ENCODE data around the gene FLAD1. TPM values are rescaled to one million over a fixed set of nuclear protein-coding genes. Genes with fewer than 3 reads are reported as not detected.

Gene FLAD1
- total and polyA plus RNA-seq, 2 donors (not counting 3 experiments of a cell fraction or from before 2014, with no cell fraction given) = 42.2 to 59.1 TPM

DNA sequence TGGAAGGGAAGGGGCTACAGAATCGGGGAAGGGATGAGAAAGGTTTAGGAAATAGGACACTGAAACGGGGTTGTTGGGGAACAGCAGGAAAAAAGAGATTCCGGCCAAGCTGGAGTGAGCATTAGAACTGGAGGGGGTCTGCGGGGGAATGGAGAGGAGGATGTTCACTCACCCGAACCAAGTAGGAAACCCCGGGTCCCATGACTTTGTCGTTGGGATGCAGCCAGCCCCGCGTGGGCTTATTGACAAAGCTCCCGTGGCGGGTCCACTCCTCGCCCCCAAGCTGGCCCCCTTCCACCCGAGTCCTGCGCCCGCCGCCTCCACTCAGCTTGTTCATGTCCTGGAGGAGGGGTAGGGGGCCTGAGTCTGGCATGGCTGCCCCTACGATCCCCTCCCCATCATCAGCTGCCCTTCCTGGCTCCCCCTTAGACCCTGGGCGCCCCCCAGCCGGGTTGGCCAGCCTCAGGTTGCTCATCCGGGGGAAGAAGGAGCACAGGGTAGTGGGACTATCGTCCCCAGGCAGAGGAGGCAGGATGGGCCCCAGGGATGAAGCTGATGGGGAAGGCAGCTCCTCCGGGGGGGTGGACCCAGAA is 13.2 kb upstream of the FLAD1 start:
- Histone ChIP-seq H3K9ac (replicated peaks; ENCODE audit: extremely low read depth, insufficient read depth, low read length) (peak overlapping the region; percentile 57), H3K27ac (ENCODE audit: insufficient read depth, low read depth, low read length) (peak overlapping the region; percentile 99), H3K9me3 (replicated peaks; ENCODE audit: control insufficient read depth, insufficient read depth, low read length) (no peaks in the 10 kb centered on the region), H3K4me3 (replicated peaks in 1 of 3; ENCODE audit: insufficient read depth in 1 of 3, low read depth in 1 of 3, low read length in 3 of 3) (peak overlapping the region; percentile 64 to 78 (median 70)), H3K79me2 (ENCODE audit: control insufficient read depth, insufficient read depth, low read length) (peaks cover 53% of the 10 kb centered on the region), H4K20me1 (replicated peaks; ENCODE audit: control insufficient read depth, extremely low read depth, insufficient read depth, low read length) (no peaks in the 10 kb centered on the region), H2AFZ (ENCODE audit: low read depth, low read length) (no peak overlapping the region), H3K4me2 (ENCODE audit: insufficient read depth, low read length) (peak overlapping the region; percentile 80), H3K4me1 (ENCODE audit: control insufficient read depth, extremely low read depth, insufficient read depth, low read length) (peaks cover 66% of the 10 kb centered on the region), H3K9me1 (replicated peaks; ENCODE audit: control insufficient read depth, extremely low read depth, insufficient read depth, low read length) (no peaks in the 10 kb centered on the region), H3K27me3 (ENCODE audit: control insufficient read depth in 2 of 2, insufficient read depth in 2 of 2, low read length in 2 of 2) (no peaks in the 10 kb centered on the region), H3K36me3 (ENCODE audit: control insufficient read depth in 2 of 2, extremely low read depth in 1 of 2, insufficient read depth in 2 of 2, low read length in 2 of 2) (peaks cover 13 to 20% of the 10 kb centered on the region in 2 experiments)
- dilution Hi-C loops (cut with MboI; ENCODE audit: extremely low pct_ligation_motif_present, low sequenced_read_pairs) = no loop called here
- POLR2A ChIA-PET = interaction anchor here (0.9 to 1.6 kb wide), 3 partner anchors 9 to 24 kb away, joined by 3 to 10 read pairs (median 4); partner anchors contain the start of gene PYGO2
- CTCF ChIA-PET = interaction anchor here (1.0 to 8.5 kb wide), 9 partner anchors 9 to 115 kb away, joined by 3 to 81 read pairs (median 17); partner anchors contain the start of genes ADAM15, LENEP, PBXIP1 and PYGO2
- BruUV-seq (replicated peaks) = TSS peak; percentile 1
- no peak for DNase-seq (ENCODE audit: low read depth, low spot score)
- intact Hi-C loops (cut with micrococcal nuclease) = loop anchor here (1.0 to 10.0 kb wide), 3 partner anchors 9 to 485 kb away; partner anchors contain the start of genes EFNA1 and PYGO2
- peak; percentile 49 for TF ChIP-seq POLR2AphosphoS5 (IDR thresholded peaks at IDR 0.05; ENCODE audit: insufficient read depth, low read depth, low read length)
- no peak for TF ChIP-seq JUN (IDR thresholded peaks at IDR 0.05; ENCODE audit: borderline replicate concordance, insufficient read depth, insufficient read length, low read depth)
- peak; percentile 63 for TF ChIP-seq POLR2A (IDR thresholded peaks at IDR 0.05; ENCODE audit: low read depth, low read length)
- no peak for FAIRE-seq

DNA sequence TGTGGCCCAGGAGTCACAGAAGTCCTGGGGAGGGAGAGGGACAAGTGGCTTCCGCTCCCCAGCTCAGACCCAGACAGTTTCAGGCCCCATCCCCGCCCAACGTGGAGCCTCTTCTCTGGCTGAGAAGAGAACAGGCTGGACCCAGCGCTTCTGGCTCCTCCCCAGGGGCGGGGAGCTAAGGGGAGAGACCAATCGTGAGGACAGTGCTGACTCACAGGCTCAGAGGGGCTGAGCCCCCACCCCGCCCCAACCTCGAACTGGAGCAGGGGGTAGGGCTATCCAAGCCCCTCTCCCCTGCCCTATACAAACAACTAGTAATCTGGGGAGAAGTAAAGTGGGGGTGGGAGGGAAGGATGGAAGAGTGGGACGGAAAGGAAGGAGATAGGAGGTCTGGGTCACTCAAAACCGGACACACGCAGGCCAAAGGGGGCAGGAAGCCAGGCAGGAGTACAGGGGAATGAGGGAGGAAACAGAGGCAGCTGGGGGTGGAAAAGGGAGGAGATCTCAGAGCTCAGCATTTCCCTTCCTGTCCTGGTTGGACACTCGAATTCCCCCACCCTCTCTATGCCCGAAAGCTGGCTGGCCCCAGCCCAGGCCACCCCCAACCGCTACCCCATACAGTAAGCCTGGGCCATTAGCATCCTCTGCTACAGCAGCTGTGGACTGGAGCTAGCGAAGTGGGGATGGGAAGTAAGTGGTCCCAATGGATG is 12.4 kb upstream of the FLAD1 start, which contains the start of gene SHC1:
Gene SHC1, minus strand, starts transcription at position 117 of the 710 bp plus-strand sequence. CDS start 221 bp downstream, outside the sequence.
- ChIA-PET CTCF (interaction anchor here (0.8 to 8.5 kb wide), 10 partner anchors 9 to 115 kb away, joined by 3 to 81 read pairs (median 11); partner anchors contain the start of genes ADAM15, LENEP, PMVK and PYGO2), POLR2A (interaction anchor here (0.9 to 1.6 kb wide), 5 partner anchors 9 to 47 kb away, joined by 3 to 10 read pairs (median 4); partner anchors contain the start of gene PYGO2)
- Histone ChIP-seq H3K4me3 (replicated peaks in 1 of 3; ENCODE audit: insufficient read depth in 1 of 3, low read depth in 1 of 3, low read length in 3 of 3) (peak within 1 kb of the TSS; percentile 64 to 78 (median 70)), H3K27ac (ENCODE audit: insufficient read depth, low read depth, low read length) (peak within 1 kb of the TSS; percentile 99), H4K20me1 (replicated peaks; ENCODE audit: control insufficient read depth, extremely low read depth, insufficient read depth, low read length) (no peaks in the 10 kb centered on the region), H2AFZ (ENCODE audit: low read depth, low read length) (no peak within 1 kb of the TSS), H3K27me3 (ENCODE audit: control insufficient read depth in 2 of 2, insufficient read depth in 2 of 2, low read length in 2 of 2) (no peaks in the 10 kb centered on the region), H3K4me2 (ENCODE audit: insufficient read depth, low read length) (peak within 1 kb of the TSS; percentile 80), H3K36me3 (ENCODE audit: control insufficient read depth in 2 of 2, extremely low read depth in 1 of 2, insufficient read depth in 2 of 2, low read length in 2 of 2) (peaks cover 7 to 14% of the 10 kb centered on the region in 2 experiments), H3K9me1 (replicated peaks; ENCODE audit: control insufficient read depth, extremely low read depth, insufficient read depth, low read length) (no peaks in the 10 kb centered on the region), H3K4me1 (ENCODE audit: control insufficient read depth, extremely low read depth, insufficient read depth, low read length) (peaks cover 61% of the 10 kb centered on the region), H3K79me2 (ENCODE audit: control insufficient read depth, insufficient read depth, low read length) (peaks cover 56% of the 10 kb centered on the region), H3K9me3 (replicated peaks; ENCODE audit: control insufficient read depth, insufficient read depth, low read length) (no peaks in the 10 kb centered on the region), H3K9ac (replicated peaks; ENCODE audit: extremely low read depth, insufficient read depth, low read length) (peak within 1 kb of the TSS; percentile 92)
- FAIRE-seq = peak; percentile 98
- TF ChIP-seq POLR2A (IDR thresholded peaks at IDR 0.05; ENCODE audit: low read depth, low read length) (peak; percentile 84), GATA2 (IDR thresholded peaks at IDR 0.05; ENCODE audit: insufficient read depth, insufficient read length, low read depth, low read length) (peak; percentile 35), POLR2AphosphoS5 (IDR thresholded peaks at IDR 0.05; ENCODE audit: insufficient read depth, low read depth, low read length) (peak; percentile 88), FOS (IDR thresholded peaks at IDR 0.05; ENCODE audit: borderline replicate concordance, insufficient read depth, low read length) (peak; percentile 73), MYC (IDR thresholded peaks at IDR 0.05; ENCODE audit: low read depth, low read length) (no peak)
- dilution Hi-C loops (cut with MboI; ENCODE audit: extremely low pct_ligation_motif_present, low sequenced_read_pairs) = no loop called here
- intact Hi-C loops (cut with micrococcal nuclease) = loop anchor here (1.0 to 10.0 kb wide), 3 partner anchors 9 to 486 kb away; partner anchors contain the start of genes EFNA1 and PYGO2
- no TSS peak for BruUV-seq (replicated peaks)
- DNase-seq (ENCODE audit: low read depth, low spot score) = peak; percentile 91
